NCI-H2171 (cell line): ENCODE data around the gene EAPP.
"Not testable (repeated sequence)": the region's sequence is repeated elsewhere in the genome, so short reads cannot be mapped to it uniquely, and the experiment has no call there.

Experiments
- DNase-seq: peaks from one replicate; lab custom pipeline; 2025; lab: John Stamatoyannopoulos, UW

Gene EAPP

DNA sequence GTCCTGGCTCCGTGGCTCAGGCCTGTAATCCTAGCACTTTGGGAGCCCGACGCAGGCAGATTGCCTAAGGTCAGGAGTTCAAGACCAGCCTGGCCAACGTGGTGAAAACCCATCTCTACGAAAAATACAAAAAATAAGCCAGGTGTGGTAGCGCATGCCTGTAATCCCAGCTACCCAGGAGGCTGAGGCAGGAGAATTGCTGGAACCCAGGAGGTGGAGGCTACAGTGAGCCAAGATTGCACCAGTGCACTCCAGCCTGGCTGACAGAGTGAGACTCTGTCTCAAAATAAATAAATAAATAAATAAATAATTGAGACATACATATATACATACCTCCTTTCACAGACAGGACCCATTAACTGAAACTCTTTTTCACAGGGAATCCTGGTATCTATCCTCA lies 1.4 kb downstream of the EAPP start:
- not testable (repeated sequence) for DNase-seq

DNA sequence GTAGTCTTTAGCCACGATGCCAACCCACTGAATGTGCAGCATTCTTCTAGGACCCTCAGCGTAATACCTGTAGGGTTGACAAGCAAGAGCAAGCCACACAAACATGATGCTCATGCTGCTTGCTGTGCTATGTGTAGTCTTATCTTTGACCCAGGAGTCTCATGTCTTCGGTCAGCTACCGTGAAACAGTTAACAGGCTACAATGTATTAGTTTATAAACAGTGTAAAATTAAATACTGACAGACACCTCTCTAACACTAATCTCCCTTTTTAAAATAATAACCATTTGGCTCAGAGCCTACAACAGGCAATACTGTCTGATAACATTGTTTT lies 1.9 kb downstream of the EAPP start:
- no peak for DNase-seq

DNA sequence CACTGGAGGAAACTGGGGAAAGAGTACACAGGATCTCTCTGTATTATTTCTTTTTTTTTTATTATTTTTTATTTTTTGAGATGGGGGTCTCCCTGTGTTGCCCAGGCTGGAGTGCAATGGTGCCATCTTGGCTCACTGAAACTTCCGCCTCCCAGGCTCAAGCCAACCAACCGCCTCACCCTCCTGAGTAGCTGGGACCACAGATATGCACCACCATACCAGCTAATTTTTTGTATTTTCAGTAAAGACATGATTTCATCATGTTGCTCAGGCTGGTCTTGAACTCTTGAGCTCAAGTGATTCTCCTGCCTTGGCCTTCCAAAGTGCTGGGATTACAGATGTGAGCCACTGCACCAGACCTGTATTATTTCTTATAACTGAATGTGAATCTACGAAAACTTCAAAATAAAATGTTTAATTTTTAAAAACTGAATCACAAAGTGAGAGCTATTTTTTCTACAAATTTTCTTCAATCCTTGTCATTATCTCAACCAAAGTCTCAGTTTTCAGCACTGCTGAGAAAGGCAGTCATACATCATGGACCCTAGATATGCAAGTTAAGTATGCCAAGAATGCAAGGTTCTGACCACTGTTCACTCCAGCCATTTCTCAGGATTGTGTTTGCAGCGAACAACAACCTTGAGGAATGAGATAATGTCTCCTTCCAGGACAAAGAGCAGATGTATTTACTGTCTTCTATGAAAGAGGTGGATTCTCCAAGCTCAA lies 2.4 kb downstream of the EAPP start:
- DNase-seq, result no peak

DNA sequence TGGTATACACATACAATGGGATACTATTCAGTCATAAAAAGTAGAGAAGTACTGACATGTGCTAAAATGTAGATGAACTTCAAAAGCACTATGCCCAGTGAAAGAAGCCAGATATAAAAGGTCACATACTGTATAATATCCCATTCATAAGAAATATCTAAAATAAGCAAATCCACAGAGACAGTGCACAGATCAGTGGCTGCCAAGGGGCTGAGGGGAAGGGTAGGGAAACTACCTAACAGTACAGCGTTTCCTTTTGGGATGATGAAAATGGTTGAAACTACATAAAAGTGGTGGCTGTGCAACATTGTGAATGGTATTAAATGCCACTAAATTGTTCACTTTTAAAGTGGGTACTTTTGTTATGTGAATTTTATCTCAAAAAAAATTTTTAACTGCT lies 11.9 kb downstream of the EAPP start:
- DNase-seq, result no peak

DNA sequence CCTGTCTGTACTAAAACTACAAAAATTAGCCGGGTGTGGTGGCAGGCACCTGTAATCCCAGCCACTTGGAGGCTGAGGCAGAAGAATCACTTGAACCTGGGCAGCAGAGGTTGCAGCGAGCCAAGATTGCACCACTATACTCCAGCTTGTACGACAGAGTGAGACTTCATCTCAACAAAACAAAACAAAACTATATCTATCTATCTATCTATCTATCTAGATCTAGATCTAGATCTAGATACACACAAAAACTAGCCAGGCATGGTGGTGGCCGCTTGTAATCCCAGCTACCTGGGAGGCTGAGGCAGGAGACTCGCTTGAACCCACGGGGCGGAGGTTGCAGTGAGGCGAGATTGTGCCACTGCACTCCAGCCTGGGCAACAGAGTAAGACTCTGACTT lies 15.3 kb downstream of the EAPP start:
- not testable (repeated sequence) for DNase-seq

DNA sequence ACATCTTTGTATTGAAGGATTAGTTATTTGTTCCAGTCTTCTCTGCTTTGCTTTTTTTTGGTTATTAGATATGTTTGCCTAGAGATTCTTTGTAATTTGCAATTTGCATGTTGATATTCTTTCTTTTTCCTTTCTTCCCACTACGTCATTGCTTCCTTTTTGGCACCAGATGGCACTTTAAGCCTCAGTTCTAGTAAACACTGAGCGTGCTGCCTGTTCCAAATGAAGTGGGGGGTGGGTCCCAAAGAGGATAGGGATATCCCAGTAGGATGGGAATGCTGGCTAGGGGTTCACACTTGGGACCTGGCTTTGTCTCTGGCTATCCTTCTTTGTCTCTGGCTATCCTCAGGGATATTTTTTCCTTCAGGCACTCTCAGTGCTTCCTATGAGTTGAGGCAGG lies 17.0 kb downstream of the EAPP start:
- no peak for DNase-seq

DNA sequence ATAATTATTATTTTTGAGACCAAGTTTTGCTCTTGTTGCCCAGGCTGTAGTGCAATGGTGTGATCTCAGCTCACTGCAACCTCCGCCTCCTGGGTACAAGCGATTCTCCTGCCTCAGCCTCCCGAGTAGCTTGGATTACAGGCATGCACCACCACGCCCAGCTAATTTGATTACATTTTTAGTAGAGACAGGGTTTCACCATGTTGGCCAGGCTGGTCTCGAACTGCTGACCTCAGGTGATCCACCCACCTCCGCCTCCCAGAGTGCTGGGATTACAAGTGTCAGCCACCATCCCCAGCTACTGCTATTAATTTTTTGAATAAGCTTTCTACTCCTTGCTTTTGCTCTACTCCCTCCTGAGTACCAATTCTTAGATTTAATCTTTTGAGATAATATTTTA lies 18.4 kb downstream of the EAPP start:
- DNase-seq, result not testable (repeated sequence)

DNA sequence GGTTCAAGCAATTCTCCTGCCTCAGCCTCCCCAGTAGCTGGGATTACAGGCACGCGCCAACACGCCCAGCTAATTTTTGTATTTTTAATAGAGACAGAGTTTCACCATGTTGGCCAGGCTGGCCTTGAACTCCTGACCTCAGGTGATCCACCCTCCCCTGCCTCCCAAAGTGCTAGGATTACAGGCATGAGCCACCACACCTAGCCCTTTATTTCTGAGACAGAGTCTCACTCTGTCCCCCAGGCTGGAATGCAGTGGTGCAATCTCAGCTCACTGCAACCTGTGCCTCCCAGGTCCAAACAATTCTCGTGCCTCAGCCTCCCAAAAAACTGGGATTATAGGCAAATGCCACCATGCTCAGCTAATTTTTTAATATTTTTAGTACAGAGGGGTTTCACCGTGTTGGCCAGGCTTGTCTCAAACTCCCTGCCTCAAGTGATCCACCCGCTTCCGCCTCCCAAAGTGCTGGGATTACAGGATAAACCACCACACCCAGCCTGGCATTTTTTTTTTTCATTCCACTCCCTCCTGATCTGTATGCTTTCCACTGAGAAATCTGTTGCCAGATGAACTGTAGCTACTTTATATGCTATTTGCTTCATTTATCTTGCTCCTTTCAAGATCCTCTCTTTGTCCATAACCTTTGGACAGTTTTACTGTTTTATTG lies 19.1 kb downstream of the EAPP start:
- not testable (repeated sequence) for DNase-seq

DNA sequence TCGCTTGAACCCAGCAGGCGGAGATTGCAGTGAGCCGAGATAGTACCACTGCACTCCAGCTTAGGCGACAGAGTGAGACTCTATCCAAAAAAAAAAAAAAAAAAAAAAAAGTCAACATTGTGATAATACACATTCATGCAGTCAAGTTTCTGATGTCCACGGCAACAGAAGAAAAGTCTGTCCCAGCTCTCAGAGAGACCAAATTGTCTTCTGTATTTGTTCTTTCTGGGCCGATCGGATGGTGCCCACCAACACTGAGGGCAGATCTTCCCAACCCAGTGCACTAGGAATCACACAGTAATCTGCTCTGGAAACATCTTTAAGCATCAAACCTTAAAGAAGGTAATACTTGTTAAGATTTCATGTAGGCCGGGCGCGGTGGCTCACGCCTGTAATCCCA lies 31.6 kb downstream of the EAPP start:
- no peak for DNase-seq

DNA sequence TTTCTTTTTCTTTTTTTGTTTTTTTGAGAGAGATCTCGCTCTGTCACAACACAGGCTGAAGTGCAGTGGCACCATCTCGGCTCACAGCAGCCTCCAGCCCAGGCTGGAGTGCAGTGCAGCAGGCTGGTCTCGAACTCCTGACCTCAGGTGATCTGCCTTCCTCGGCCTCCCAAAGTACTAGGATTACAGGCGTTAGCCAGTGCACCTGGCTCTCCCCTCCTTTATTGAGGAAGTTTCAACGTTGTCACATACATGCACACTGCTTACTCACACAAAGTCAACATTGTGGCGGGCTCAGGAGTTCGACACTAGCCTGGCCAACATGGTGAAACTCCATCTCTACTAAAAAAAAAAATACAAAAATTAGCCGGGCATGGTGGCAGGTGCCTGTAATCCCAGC lies 32.0 kb downstream of the EAPP start:
- DNase-seq, result no peak

DNA sequence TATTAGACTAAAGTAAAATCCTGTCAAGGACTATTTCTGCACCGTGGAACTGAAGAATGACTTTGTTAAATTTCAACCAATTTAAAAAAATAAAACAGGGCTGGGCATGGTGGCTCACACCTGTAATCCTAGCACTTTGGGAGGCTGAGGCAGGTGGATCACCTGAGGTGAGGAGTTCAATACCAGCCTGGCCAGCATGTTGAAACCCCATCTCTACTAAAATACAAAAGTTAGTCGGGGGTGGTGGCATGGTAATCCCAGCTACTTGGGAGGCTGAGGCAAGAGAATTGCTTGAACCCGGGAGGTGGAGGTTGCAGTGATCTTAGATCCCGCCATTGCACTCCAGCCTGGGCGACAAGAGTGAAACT lies 34.4 kb downstream of the EAPP start:
- not testable (repeated sequence) for DNase-seq

DNA sequence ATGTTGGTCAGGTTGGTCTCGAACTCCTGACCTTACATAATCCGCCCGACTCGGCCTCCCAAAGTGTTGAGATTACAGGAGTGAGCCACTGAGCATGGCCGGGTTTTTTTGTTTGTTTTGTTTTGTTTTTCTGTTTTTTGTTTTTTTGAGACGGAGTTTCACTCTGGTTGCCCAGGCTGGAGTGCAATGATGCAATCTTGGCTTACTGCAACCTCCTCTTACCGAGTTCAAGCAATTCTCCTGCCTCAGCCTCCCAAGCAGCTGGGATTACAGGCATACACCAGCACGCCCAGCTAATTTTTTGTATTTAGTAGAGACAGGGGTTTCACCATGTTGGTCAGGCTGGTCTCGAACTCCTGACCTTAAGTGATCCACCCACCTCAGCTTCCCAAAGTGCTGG lies 35.5 kb downstream of the EAPP start:
- not testable (repeated sequence) for DNase-seq

DNA sequence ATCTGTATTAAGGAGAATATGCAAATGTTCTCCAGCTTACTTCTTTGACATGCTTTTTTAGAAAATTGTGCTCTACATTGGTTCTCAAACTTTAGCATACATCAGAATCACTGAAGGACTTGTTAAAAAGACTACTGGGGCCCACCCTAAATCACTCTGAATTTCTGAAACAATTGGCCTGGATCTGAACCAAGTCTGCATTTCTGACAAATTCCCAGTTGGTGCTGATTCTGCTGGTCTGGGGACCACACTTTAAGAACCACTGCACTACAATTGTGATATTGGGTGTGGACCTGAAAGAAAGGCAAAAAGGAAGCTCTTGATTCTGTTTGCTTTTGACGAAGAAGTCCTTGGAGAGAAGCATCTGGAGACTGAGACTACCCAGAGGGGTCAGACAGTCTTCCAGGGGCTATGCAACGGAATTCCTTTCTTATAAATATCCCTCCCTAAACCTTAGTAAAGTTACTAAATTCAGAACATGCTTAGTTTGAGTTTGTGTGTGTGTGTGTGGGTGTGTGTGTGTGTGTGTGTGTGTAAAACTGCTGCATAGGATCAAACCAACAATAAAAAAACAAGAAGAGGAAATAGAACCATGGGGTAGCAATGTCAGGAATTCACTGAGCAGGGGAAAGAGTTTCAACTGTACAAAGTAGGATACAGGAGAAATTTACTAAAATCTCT lies 36.8 kb downstream of the EAPP start:
- no peak for DNase-seq

DNA sequence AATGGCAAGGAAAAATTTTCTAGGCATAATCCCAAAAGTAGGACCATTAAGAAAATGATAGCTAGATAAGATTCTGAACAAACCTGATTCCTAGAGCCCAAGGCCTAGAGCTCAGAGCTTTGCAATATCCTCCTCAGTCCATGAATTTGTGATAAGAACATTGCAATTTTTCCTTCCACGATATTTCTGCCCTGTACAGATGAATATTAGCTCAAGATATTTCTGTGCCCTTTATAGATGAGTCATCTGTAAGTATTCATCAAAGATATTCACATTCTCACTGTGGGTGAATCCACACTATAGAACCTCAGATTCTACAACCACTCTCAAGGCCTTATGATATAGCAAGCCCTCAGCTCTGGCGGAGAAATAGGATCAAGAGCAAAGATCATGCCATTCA lies 37.5 kb downstream of the EAPP start:
- no peak for DNase-seq

DNA sequence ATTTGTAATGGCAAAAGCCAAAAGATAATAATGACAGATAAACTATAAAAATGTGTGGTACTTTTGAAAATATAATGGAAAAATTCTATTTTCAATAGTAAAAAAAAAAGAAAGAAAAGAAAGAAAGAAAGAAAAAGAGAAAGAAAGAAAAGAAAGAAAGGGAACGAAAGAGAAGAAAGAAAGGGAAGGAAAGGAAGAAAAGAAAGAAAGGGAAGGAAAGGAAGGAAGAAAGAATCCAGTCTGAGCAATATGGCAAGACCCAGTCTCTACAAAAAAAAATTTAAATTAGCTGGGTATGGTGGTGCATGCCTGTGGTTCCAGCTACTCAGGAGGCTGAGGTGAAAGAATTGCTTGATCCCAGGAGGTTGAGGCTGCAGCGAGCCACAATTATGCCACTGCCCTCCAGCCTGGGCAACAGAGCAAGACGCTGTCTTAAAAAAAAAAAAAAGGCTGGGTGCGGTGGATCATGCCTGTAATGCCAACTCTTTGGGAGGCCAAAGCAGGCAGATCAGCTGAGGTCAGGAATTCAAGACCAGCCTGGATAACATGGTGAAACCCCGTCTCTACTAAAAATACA lies 38.4 kb downstream of the EAPP start:
- no peak for DNase-seq

DNA sequence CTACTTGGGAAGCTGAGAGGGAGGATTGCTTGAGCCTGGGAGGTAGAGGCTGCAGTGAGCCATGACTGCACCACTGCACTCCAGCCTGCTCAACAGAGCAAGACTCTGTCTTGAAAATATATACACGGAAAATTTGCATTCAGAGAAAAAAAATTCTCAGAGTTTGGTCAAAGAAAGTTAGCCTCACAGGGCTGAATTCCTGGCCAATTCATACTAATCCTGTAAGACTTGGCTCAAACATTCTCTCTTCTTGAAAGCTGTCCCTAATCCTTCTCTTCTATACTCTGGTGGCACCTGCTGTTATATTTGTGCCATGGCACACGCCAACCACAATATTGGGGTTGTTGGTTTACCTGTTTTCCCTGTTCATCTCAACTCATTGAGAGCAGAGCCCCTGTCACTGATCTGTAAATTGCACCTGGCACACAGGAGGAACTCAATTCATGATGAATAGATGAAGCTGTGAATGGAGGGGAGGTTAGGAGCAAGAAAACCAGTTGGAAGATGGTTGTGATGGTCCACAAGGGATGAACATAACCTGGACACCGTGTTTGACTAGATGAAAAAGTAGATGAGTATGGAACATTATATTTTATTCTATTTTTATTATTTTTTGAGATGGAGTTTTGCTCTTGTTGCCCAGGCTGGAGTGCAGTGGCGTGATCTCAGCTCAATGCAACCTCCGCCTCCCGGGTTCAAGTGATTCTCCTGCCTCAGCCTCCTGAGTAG lies 40.7 kb downstream of the EAPP start:
- no peak for DNase-seq

DNA sequence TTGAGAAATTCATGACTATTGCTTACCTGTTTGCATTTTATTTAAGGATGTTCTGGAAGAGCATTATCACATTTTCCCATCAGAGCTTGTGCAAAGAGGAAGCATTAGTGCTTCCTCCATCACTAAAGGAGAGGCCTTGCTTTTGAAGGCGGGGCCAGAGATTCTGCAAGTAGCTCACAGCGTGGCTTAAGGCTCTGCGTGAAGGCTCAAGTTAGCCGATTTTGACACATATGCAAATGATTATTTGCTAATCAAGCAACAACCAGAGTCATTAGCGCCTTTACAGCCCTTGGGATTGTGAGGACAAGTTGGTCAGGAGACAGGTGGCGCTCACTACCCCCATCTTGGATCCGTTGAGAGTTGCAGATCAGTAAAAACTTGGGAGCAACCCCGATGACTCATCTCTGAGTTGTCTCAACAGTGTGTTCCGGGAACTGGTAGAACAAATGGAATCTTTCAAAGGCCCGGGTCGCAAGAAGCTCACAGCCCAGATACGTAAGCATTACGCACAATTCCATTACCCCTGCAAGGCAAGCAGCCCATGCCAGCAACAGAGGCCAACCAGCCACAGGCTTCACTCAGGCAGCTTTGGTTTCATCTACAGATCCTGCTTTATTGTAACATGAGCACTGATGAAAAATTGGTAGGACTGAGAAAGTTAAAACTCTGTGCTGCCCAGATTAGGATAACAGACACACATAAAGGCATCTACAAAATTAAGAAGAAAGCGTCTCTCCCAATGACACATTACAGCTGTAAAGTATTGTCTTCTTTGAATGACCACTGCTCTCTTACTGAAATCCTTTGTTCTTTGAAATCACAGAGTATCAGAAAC lies 42.6 kb downstream of the EAPP start:
- no peak for DNase-seq

DNA sequence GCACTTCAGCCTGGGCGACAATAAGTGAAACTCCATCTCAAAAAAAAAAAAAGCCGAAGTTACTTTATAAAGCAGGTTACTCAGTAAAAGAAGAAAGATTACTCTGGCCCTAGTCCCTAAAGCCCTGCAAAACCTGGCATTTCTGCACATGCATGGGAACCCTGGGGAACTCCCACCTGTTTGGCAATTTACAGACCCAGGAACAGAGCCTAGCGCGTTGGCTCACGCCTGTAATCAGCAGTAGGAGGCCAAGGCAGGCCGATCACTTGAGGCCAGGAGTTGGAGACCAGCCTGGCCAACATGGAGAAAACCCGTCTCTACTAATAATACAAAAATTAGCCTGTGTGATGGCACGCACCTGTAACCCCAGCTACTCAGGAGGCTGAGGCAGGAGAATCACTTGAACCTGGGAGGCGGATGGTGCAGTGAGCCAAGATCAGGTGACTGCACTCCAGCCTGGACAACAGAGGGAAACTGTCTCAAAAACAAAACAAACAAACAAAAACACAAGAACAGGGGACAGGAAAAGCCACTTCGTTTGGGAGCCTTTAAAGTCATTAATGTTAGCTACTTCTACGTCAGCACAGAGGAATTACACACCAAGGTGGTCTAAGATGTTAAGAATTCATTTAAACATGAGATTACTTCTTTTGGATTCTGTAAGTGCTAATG lies 43.4 kb downstream of the EAPP start:
- DNase-seq, result no peak

DNA sequence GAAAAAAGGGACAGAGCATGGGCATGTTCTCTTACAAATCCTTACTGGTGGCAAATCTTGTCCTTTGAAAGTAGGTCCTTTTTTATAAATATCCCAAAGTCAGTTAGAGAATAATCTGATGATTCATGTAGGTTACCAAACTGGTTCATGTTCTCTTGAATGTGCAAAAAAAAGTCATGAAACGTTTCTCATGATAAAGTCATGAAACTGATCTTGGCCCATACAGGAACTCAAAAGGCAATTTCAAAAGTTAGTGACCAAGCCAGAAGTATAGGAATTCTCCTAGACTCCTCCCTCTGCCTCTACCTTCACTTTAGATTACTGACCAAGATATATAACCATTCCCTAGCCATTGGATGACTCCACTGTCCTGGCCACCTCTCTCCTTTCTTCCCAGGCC lies 50.2 kb downstream of the EAPP start:
- no peak for DNase-seq

DNA sequence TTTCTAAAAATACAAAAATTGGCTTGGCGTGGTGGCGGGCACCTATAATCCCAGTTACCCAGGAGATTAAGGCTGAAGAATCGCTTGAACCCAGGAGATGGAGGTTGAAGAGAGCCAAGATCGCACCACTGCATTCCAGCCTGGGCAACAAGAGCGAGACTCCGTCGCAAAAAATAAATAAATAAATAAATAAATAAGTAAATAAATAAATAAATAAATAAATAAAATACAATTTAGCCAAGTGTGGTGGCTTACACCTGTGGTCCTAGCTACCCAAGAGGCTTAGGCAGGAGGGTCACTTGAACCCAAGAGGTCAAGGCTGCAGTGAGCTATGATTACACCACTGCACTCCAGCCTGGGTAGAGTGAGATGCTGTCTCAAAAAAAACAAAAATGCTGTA lies 51.0 kb downstream of the EAPP start:
- no peak for DNase-seq

DNA sequence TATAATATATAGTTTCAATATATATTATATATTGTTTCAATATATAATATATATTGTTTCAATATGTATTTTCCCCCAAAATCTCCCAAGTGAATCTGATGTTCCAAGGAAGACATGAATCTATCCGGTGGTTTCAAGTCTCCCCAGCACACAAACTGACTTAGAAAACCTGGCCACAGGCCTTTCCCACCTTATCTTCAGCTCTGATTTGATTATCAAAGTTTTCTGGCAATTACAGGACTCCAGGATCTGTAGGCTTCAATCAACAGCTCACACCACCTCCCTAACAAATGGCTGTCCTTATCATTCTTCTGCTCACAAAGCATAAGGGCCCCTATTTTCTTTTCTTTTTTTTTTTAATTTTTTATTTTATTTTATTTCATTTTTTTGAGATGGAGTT lies 54.8 kb downstream of the EAPP start:
- DNase-seq, result no peak
